Caco-2 (cell line): ENCODE measurements around the gene FN1. TPM values are rescaled to one million over a fixed set of nuclear protein-coding genes. Genes with fewer than 3 reads are reported as not detected.
"Not testable (repeated sequence)": the region's sequence is repeated elsewhere in the genome, so short reads cannot be mapped to it uniquely, and the experiment has no call there.

Experiments
- BruUV-seq: library from RNA; stranded (reverse); fragments of 400-500 nt; replicated peaks from 2 replicates; lab custom pipeline; 2021; lab: Mats Ljungman, UMichigan
- CTCF ChIA-PET: fragments of 300-600 bp; sonication (Branson Sonifier 250); formaldehyde crosslinking; loops from one replicate; lab custom pipeline; 2022; ENCODE audit warnings: antibody characterized with exemption; lab: Charles Lee
- POLR2A ChIA-PET: fragments of 300-600 bp; sonication (Branson Sonifier 250); formaldehyde crosslinking; loops from one replicate; lab custom pipeline; 2022; ENCODE audit warnings: antibody characterized with exemption; lab: Charles Lee
- DNase-seq, 2 experiments: peaks; one replicate each; pipeline versions ENCODE4 v3.0.0 to v3.0.0-alpha.2; 2020 to 2022
- H3K27me3 ChIP-seq: replicated peaks from 2 replicates; pipeline ENCODE4 v1.6.0; 2011; ENCODE audit warnings: low read length; ENCODE audit not compliant: control insufficient read depth, insufficient read depth
- H3K36me3 ChIP-seq: 2 replicates; pipeline ENCODE4 v1.5.1; 2011; ENCODE audit warnings: low read length; ENCODE audit not compliant: control insufficient read depth, insufficient read depth
- H3K4me1 ChIP-seq: fragments of 250-450 bp; sonication (Bioruptor Pico); 2 replicates; pipeline ENCODE4 v1.5.1; 2020; ENCODE audit warnings: mild to moderate bottlenecking
- H3K4me3 ChIP-seq: 2 replicates; pipeline ENCODE4 v1.5.1; 2011; ENCODE audit warnings: low read depth, mild to moderate bottlenecking, control low read depth, low read length
- H3K9me3 ChIP-seq: fragments of 250-450 bp; sonication (Bioruptor Pico); 2 replicates; pipeline ENCODE4 v1.5.1; 2020; ENCODE audit warnings: mild to moderate bottlenecking, moderate library complexity
- H3K27ac Mint-ChIP-seq: one replicate; pipeline ENCODE4 v1.8.0; 2022; ENCODE audit warnings: mixed read lengths; ENCODE audit not compliant: unreplicated experiment
- H3K27me3 Mint-ChIP-seq: one replicate; pipeline ENCODE4 v1.8.0; 2022; ENCODE audit warnings: mixed read lengths; ENCODE audit not compliant: insufficient read depth, unreplicated experiment
- H3K36me3 Mint-ChIP-seq: one replicate; pipeline ENCODE4 v1.8.0; 2022; ENCODE audit warnings: mild to moderate bottlenecking, mixed read lengths; ENCODE audit not compliant: insufficient read depth, unreplicated experiment
- H3K4me1 Mint-ChIP-seq: one replicate; pipeline ENCODE4 v1.8.0; 2022; ENCODE audit warnings: low read depth, mixed read lengths; ENCODE audit not compliant: unreplicated experiment
- H3K4me3 Mint-ChIP-seq: one replicate; pipeline ENCODE4 v1.8.0; 2022; ENCODE audit warnings: mild to moderate bottlenecking, moderate library complexity, mixed read lengths; ENCODE audit not compliant: unreplicated experiment
- H3K9me3 Mint-ChIP-seq: one replicate; pipeline ENCODE4 v1.8.0; 2022; ENCODE audit warnings: mixed read lengths; ENCODE audit not compliant: unreplicated experiment
- intact Hi-C: fragments of 100-400 bp; cut with micrococcal nuclease; formaldehyde crosslinking; loops from one replicate; pipeline ENCODE4 v1.10.0; 2022; ENCODE audit not compliant: unreplicated experiment
- total RNA-seq: library from RNA; stranded (reverse); gene quantifications from 2 replicates; pipeline ENCODE4 v1.2.3, GENCODE V29; 2022
- TF ChIP-seq, protein P1 (sequence below), 2 experiments: fragments of 200-600 bp in 1 of 2; IDR thresholded peaks; 1 replicate in 1 of 2; 2 replicates in 1 of 2; pipeline versions ENCODE4 v1.5.1 to v1.8.0; 2011 to 2022; ENCODE audit warnings: antibody characterized with exemption in 1 of 2, control low read depth in 1 of 2, inconsistent platforms in 1 of 2, low read depth in 1 of 2, low read length in 1 of 2, mild to moderate bottlenecking in 1 of 2, moderate library complexity in 1 of 2; ENCODE audit not compliant: insufficient read depth in 1 of 2, severe bottlenecking in 1 of 2, unreplicated experiment in 1 of 2

FN1 gene
- total RNA-seq, 1 experiment from 2014 or later: 3,805 TPM

DNA sequence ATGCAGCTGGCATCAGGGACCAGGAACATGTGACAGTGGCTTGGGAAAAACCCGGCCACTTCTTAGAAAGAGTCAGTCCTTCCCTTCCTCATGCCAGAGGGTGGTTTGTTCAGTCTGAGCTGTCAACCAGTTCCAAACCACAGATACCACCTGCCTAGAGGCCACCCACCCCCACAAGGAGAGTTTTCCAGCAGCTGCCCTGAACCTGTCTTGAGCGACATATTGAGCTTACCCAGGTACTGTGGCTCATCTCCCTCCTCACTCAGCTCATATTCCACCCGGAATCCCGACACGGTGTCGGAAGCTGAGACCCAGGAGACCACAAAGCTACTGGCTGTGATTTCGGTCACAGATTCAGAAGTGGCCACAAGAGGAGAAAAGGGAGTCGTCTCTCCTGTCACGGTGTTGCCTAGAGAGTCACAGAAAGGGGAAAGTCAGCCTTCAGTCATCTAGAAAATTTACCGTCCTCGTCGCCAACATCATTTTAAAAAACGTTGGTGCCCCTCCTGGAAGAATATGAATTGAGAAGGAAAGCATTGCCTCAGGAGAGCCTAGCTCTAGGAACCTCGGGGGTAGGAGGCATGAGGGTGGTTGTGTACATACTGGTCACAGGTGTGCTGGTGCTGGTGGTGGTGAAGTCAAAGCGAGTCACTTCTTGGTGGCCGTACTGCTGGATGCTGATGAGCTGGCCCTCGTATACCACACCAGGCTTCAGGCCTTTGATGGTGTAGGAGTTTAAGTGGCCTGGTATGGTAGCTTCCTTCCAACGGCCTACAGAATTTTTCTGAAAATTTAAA is 26.3 kb downstream of the FN1 start:
- ChIA-PET POLR2A (no interaction called here), CTCF (no interaction called here)
- no peak overlapping the region for H3K4me3 ChIP-seq
- no peaks in the 10 kb centered on the region for H3K9me3 ChIP-seq
- intact Hi-C loops: no loop called here
- peaks cover 100% of the 10 kb centered on the region for H3K36me3 Mint-ChIP-seq
- no peak for DNase-seq
- H3K9me3 Mint-ChIP-seq: no peaks in the 10 kb centered on the region
- TF ChIP-seq, protein P1, sequence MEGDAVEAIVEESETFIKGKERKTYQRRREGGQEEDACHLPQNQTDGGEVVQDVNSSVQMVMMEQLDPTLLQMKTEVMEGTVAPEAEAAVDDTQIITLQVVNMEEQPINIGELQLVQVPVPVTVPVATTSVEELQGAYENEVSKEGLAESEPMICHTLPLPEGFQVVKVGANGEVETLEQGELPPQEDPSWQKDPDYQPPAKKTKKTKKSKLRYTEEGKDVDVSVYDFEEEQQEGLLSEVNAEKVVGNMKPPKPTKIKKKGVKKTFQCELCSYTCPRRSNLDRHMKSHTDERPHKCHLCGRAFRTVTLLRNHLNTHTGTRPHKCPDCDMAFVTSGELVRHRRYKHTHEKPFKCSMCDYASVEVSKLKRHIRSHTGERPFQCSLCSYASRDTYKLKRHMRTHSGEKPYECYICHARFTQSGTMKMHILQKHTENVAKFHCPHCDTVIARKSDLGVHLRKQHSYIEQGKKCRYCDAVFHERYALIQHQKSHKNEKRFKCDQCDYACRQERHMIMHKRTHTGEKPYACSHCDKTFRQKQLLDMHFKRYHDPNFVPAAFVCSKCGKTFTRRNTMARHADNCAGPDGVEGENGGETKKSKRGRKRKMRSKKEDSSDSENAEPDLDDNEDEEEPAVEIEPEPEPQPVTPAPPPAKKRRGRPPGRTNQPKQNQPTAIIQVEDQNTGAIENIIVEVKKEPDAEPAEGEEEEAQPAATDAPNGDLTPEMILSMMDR (IDR thresholded peaks at IDR 0.05; ENCODE audit: insufficient read depth in 1 of 2, low read depth in 1 of 2, low read length in 1 of 2, severe bottlenecking in 1 of 2, unreplicated experiment in 1 of 2): no peak
- no peak overlapping the region for H3K27ac Mint-ChIP-seq
- H3K4me3 Mint-ChIP-seq: no peak overlapping the region
- H3K4me1 ChIP-seq: peaks cover 7% of the 10 kb centered on the region
- H3K4me1 Mint-ChIP-seq: peaks cover 17% of the 10 kb centered on the region
- H3K36me3 ChIP-seq: peaks cover 17% of the 10 kb centered on the region
- H3K27me3 ChIP-seq: no peaks in the 10 kb centered on the region
- no peaks in the 10 kb centered on the region for H3K27me3 Mint-ChIP-seq
- no TSS peak for BruUV-seq

DNA sequence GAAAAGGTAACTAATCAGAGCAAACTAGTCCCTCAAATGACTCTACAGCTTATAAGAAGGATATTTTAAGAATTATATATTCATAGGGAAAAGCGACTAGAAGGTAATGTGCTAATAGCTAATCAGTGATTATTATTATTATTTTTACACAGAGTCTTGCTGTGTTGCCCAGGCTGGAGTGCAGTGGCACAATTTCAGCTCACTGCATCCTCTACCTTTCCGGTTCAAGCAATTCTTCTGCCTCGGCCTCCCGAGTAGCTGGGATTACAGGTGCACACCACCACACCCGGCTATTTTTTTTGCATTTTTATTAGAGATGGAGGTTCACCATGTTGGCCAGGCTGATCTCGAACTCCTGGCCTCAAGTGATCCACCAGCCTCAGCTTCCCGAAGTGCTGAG is 27.4 kb downstream of the FN1 start:
- H3K27me3 Mint-ChIP-seq, H3K9me3 Mint-ChIP-seq, H3K27me3 ChIP-seq, intact Hi-C loops, H3K4me1 ChIP-seq, CTCF ChIA-PET, H3K4me3 ChIP-seq, H3K4me3 Mint-ChIP-seq, DNase-seq, BruUV-seq, H3K9me3 ChIP-seq, H3K27ac Mint-ChIP-seq: not testable (repeated sequence)
- Mint-ChIP-seq H3K4me1 (peaks cover 10% of the 10 kb centered on the region), H3K36me3 (peaks cover 100% of the 10 kb centered on the region)
- H3K36me3 ChIP-seq: peaks cover 18% of the 10 kb centered on the region
- POLR2A ChIA-PET: interaction anchor here (0.6 kb wide), 1 partner anchor 64 kb away, joined by 3 read pairs; no protein-coding TSS in a partner anchor

DNA sequence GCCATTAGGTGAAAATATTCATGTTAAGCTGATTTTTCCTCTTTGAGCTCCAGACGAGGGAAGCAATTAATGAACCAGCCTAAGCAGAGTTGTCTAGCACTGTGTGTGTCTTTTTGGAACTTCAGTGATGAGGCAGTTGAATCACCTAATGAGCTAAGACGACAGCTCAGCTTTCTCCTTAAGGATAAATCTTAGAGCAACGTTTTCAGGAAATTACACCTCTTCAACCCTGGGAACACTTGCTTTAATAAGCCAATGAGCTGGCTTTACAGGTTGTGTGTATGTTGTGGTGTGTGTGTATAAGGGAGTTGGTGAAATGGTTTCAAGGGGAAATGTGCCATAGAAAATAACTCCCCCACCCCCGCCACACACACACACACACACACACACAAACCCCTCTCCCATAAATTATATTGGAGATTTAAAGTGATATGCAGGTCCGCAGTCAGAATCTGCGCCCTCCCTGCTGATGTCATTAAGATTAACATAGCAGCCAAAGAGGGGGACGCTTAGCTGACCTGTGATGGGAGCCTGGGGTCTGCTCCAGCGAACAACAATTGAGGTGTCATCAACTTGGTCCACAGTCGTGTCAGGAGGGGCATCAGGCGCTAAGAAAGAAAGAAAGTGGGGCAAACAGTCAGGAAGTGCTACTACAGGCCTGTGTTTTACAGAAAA is 28.1 kb downstream of the FN1 start:
- CTCF ChIA-PET: no interaction called here
- H3K36me3 Mint-ChIP-seq: peaks cover 100% of the 10 kb centered on the region
- no peaks in the 10 kb centered on the region for H3K9me3 Mint-ChIP-seq
- H3K4me3 Mint-ChIP-seq: no peak overlapping the region
- no peak for DNase-seq
- TF ChIP-seq, protein P1 (IDR thresholded peaks at IDR 0.05; ENCODE audit: insufficient read depth in 1 of 2, low read depth in 1 of 2, low read length in 1 of 2, severe bottlenecking in 1 of 2, unreplicated experiment in 1 of 2): no peak
- Histone ChIP-seq H3K4me1 (no peaks in the 10 kb centered on the region), H3K27me3 (no peaks in the 10 kb centered on the region), H3K9me3 (no peaks in the 10 kb centered on the region), H3K4me3 (no peak overlapping the region), H3K36me3 (peaks cover 15% of the 10 kb centered on the region)
- peaks cover 4% of the 10 kb centered on the region for H3K4me1 Mint-ChIP-seq
- intact Hi-C loops: no loop called here
- no TSS peak for BruUV-seq
- H3K27ac Mint-ChIP-seq: no peak overlapping the region
- POLR2A ChIA-PET: interaction anchor here (0.6 kb wide), 1 partner anchor 63 kb away, joined by 3 read pairs; no protein-coding TSS in a partner anchor
- H3K27me3 Mint-ChIP-seq: no peaks in the 10 kb centered on the region
